ENCODE data around the gene RANBP1.

RANBP1 gene

DNA sequence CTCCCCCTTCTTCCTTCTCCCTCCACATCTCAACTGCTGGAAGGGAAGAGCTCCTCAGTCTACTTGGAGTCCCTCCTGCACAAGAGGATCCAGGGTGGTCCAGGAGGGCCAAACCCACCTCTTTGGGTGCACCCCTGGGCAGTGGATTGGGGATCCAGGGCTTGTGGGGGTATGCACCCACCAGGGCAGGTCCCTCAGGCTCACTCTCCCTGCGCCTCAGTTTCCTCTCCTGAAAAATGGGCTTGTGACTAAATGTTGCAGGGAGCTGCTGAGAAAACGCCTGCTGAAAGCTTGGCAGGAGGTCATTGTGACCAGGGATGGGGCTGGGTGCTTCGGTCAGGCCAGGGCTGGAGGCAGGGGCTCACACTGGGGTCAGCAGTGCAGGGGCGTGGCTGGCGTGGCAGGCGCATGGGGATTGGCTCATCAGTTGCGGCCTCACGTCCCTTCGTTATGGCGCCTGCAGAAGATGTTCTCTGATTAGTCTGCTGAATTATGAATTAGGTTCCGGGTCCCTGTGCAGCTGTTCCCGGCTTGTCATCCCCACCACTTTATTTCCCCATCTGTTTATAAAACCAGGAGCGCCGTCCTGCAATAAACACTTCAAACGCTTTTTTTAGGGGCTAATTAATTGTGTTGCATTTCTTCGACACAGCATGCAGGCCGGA lies 60.6 kb downstream of the RANBP1 start:
- no peak for DNase-seq

Data from activated T-cell treated with anti-CD3 and anti-CD28 coated beads, Interleukin-2, amount 50 U/mL, for 48 hours (primary cell).